ENCODE results near the gene LGR4. TPM values are rescaled to one million over a fixed set of nuclear protein-coding genes. Genes with fewer than 3 reads are reported as not detected.
"Not testable (repeated sequence)": the region's sequence is repeated elsewhere in the genome, so short reads cannot be mapped to it uniquely, and the experiment has no call there.

The LGR4 gene
- total RNA-seq, 1 experiment from 2014 or later, result 7.1 TPM

GRCh38 chr11:27518518-27518917 lies 45.9 kb upstream of the LGR4 start:
- H3K9me3 ChIP-seq (ENCODE audit: control insufficient read depth in 1 of 2, insufficient read depth in 1 of 2, low read depth in 1 of 2, low read length in 2 of 2), result no peaks in the 10 kb centered on the region
- RAD21 ChIA-PET (ENCODE audit: low non-redundant PET in 1 of 2, low total read pairs in 2 of 2, uncharacterized antibody in 2 of 2, unreplicated experiment in 2 of 2), result no interaction called here
- intact Hi-C loops (cut with micrococcal nuclease), result no loop called here
- H3K4me1 ChIP-seq (ENCODE audit: control insufficient read depth in 1 of 2, insufficient read depth in 2 of 2, low read length in 2 of 2), result peaks cover 0 to 2% of the 10 kb centered on the region in 2 experiments; a peak in 3 of 4 replicates
- no peak for DNase-seq (ENCODE audit: low read depth, low spot score)
- H3K4me2 ChIP-seq (ENCODE audit: low read length), result no peak overlapping the region
- H3K27me3 ChIP-seq (ENCODE audit: insufficient read depth, low read length), result no peaks in the 10 kb centered on the region
- no peaks in the 10 kb centered on the region for H4K20me1 ChIP-seq (ENCODE audit: insufficient read depth)
- no peak for TF ChIP-seq EGR1 (IDR thresholded peaks at IDR 0.05; ENCODE audit: low read depth)
- no peak for TF ChIP-seq SP1 (IDR thresholded peaks at IDR 0.05; ENCODE audit: low read depth)
- TF ChIP-seq YY1 (IDR thresholded peaks at IDR 0.05; ENCODE audit: extremely low read depth, insufficient replicate concordance, low read depth, low read length), result no peak
- TF ChIP-seq ZFX (IDR thresholded peaks at IDR 0.05), result no peak
- no peak for TF ChIP-seq SIN3A (IDR thresholded peaks at IDR 0.05; ENCODE audit: low read depth)
- TF ChIP-seq, protein P1, sequence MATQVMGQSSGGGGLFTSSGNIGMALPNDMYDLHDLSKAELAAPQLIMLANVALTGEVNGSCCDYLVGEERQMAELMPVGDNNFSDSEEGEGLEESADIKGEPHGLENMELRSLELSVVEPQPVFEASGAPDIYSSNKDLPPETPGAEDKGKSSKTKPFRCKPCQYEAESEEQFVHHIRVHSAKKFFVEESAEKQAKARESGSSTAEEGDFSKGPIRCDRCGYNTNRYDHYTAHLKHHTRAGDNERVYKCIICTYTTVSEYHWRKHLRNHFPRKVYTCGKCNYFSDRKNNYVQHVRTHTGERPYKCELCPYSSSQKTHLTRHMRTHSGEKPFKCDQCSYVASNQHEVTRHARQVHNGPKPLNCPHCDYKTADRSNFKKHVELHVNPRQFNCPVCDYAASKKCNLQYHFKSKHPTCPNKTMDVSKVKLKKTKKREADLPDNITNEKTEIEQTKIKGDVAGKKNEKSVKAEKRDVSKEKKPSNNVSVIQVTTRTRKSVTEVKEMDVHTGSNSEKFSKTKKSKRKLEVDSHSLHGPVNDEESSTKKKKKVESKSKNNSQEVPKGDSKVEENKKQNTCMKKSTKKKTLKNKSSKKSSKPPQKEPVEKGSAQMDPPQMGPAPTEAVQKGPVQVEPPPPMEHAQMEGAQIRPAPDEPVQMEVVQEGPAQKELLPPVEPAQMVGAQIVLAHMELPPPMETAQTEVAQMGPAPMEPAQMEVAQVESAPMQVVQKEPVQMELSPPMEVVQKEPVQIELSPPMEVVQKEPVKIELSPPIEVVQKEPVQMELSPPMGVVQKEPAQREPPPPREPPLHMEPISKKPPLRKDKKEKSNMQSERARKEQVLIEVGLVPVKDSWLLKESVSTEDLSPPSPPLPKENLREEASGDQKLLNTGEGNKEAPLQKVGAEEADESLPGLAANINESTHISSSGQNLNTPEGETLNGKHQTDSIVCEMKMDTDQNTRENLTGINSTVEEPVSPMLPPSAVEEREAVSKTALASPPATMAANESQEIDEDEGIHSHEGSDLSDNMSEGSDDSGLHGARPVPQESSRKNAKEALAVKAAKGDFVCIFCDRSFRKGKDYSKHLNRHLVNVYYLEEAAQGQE (IDR thresholded peaks at IDR 0.05; ENCODE audit: low read depth), result no peak
- TF ChIP-seq CBX3 (IDR thresholded peaks at IDR 0.05; ENCODE audit: low read depth), result no peak
- H3K4me3 ChIP-seq (replicated peaks in 1 of 2; ENCODE audit: low read depth in 1 of 2, low read length in 2 of 2), result no peak overlapping the region
- BruUV-seq (replicated peaks), result no TSS peak
- no peak overlapping the region for H2AFZ ChIP-seq (ENCODE audit: low read depth, low read length, poor library complexity, severe bottlenecking)
- H3K79me2 ChIP-seq (ENCODE audit: insufficient read depth, low read length), result no peaks in the 10 kb centered on the region
- H3K9me2 ChIP-seq (ENCODE audit: insufficient read depth), result no peaks in the 10 kb centered on the region; the same call in 1 of the 2 replicates
- CTCF ChIA-PET, result no interaction called here
- no peak overlapping the region for H3K27ac ChIP-seq (ENCODE audit: low read depth, low read length)
- ATAC-seq, result no peak
- H3K9ac ChIP-seq (ENCODE audit: low read length), result no peak overlapping the region
- no peaks in the 10 kb centered on the region for H3K36me3 ChIP-seq (ENCODE audit: control insufficient read depth in 1 of 2, insufficient read depth in 2 of 2, low read length in 2 of 2)
- POLR2A ChIA-PET, result no interaction called here

- H3K4me2 ChIP-seq (ENCODE audit: low read length); H3K4me3 ChIP-seq (replicated peaks in 1 of 2; ENCODE audit: low read depth in 1 of 2, low read length in 2 of 2); H3K4me1 ChIP-seq (ENCODE audit: control insufficient read depth in 1 of 2, insufficient read depth in 2 of 2, low read length in 2 of 2); CTCF ChIA-PET; H3K27ac ChIP-seq (ENCODE audit: low read depth, low read length); H2AFZ ChIP-seq (ENCODE audit: low read depth, low read length, poor library complexity, severe bottlenecking); H3K9me2 ChIP-seq (ENCODE audit: insufficient read depth); H3K79me2 ChIP-seq (ENCODE audit: insufficient read depth, low read length); H4K20me1 ChIP-seq (ENCODE audit: insufficient read depth); H3K9ac ChIP-seq (ENCODE audit: low read length); H3K9me3 ChIP-seq (ENCODE audit: control insufficient read depth in 1 of 2, insufficient read depth in 1 of 2, low read depth in 1 of 2, low read length in 2 of 2); H3K36me3 ChIP-seq (ENCODE audit: control insufficient read depth in 1 of 2, insufficient read depth in 2 of 2, low read length in 2 of 2); intact Hi-C loops (cut with micrococcal nuclease); H3K27me3 ChIP-seq (ENCODE audit: insufficient read depth, low read length); ATAC-seq; RAD21 ChIA-PET (ENCODE audit: low non-redundant PET in 1 of 2, low total read pairs in 2 of 2, uncharacterized antibody in 2 of 2, unreplicated experiment in 2 of 2); BruUV-seq (replicated peaks); DNase-seq (ENCODE audit: low read depth, low spot score); POLR2A ChIA-PET: not testable (repeated sequence)
Measured at GRCh38 chr11:27517490-27517889, 44.9 kb upstream of the LGR4 start.
